ENCODE data around the gene NSUN3.

DNA sequence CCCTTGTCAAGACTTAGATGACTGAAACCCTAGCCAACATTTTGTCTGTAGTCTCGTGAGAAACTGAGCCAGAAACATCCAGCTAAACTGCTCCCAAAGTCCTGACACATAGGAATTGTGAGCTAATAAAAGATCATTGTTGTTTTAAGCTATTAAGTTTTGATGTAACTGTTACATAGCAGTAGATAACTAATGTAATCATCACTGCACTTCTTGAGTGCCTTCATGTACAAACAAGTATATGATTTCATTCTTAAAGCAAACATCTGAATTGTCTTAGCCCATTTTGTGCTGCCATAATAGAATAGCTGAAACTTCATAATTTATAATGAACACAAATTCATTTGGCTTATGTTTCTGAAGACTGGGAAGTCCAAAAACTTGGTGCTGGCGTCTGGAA lies 87.3 kb downstream of the NSUN3 start:
- no peak for TF ChIP-seq POLR2AphosphoS5 (IDR thresholded peaks at IDR 0.05; ENCODE audit: low read depth, low read length)
- TF ChIP-seq, protein P1, sequence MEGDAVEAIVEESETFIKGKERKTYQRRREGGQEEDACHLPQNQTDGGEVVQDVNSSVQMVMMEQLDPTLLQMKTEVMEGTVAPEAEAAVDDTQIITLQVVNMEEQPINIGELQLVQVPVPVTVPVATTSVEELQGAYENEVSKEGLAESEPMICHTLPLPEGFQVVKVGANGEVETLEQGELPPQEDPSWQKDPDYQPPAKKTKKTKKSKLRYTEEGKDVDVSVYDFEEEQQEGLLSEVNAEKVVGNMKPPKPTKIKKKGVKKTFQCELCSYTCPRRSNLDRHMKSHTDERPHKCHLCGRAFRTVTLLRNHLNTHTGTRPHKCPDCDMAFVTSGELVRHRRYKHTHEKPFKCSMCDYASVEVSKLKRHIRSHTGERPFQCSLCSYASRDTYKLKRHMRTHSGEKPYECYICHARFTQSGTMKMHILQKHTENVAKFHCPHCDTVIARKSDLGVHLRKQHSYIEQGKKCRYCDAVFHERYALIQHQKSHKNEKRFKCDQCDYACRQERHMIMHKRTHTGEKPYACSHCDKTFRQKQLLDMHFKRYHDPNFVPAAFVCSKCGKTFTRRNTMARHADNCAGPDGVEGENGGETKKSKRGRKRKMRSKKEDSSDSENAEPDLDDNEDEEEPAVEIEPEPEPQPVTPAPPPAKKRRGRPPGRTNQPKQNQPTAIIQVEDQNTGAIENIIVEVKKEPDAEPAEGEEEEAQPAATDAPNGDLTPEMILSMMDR (IDR thresholded peaks at IDR 0.05) = no peak
- no peak for TF ChIP-seq TEAD4 (IDR thresholded peaks at IDR 0.05; ENCODE audit: borderline replicate concordance, insufficient read depth)
- no peak for TF ChIP-seq MEF2A (IDR thresholded peaks at IDR 0.05; ENCODE audit: borderline replicate concordance, low read depth)
- no peak for TF ChIP-seq TAF1 (IDR thresholded peaks at IDR 0.05; ENCODE audit: borderline replicate concordance, low read depth, low read length)
- no peak for TF ChIP-seq SMC3 (IDR thresholded peaks at IDR 0.05; ENCODE audit: low read depth, low read length)
- TF ChIP-seq, protein P2, sequence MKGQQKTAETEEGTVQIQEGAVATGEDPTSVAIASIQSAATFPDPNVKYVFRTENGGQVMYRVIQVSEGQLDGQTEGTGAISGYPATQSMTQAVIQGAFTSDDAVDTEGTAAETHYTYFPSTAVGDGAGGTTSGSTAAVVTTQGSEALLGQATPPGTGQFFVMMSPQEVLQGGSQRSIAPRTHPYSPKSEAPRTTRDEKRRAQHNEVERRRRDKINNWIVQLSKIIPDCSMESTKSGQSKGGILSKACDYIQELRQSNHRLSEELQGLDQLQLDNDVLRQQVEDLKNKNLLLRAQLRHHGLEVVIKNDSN (IDR thresholded peaks at IDR 0.05; ENCODE audit: borderline replicate concordance, low read depth) = no peak
- no peak for TF ChIP-seq RXRA (IDR thresholded peaks at IDR 0.05; ENCODE audit: borderline replicate concordance, low read depth)
- TF ChIP-seq, protein P3, sequence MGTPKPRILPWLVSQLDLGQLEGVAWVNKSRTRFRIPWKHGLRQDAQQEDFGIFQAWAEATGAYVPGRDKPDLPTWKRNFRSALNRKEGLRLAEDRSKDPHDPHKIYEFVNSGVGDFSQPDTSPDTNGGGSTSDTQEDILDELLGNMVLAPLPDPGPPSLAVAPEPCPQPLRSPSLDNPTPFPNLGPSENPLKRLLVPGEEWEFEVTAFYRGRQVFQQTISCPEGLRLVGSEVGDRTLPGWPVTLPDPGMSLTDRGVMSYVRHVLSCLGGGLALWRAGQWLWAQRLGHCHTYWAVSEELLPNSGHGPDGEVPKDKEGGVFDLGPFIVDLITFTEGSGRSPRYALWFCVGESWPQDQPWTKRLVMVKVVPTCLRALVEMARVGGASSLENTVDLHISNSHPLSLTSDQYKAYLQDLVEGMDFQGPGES (IDR thresholded peaks at IDR 0.05; ENCODE audit: low read depth, low read length) = no peak
